Mammary epithelial cell (primary cell): ENCODE measurements around the gene TMEM17.

ENCODE experiments used
- CTCF ChIP-seq, 2 donors: IDR thresholded peaks in 1 of 2; conservative IDR thresholded peaks in 1 of 2; 2 replicates each; pipeline ENCODE4 v1.5.1; 2011 to 2012; ENCODE audit warnings: inconsistent platforms in 2 of 2, low read length in 2 of 2, mild to moderate bottlenecking in 2 of 2, control low read depth in 1 of 2, low read depth in 1 of 2; ENCODE audit not compliant: insufficient read depth in 1 of 2; ENCODE audit errors: extremely low read depth in 1 of 2
- EZH2 ChIP-seq: IDR thresholded peaks from 2 replicates; pipeline ENCODE4 v1.6.1; 2012; ENCODE audit warnings: low read length, inconsistent platforms, borderline replicate concordance

- TF ChIP-seq EZH2 (no peak), CTCF (conservative IDR thresholded peaks at IDR 0.05 in 1 of 2, IDR thresholded peaks at IDR 0.05 in 1 of 2; ENCODE audit: extremely low read depth in 1 of 2, insufficient read depth in 1 of 2, low read depth in 1 of 2, low read length in 2 of 2) (no peak)
Measured at GRCh38 chr2:62482558-62483352, 23.2 kb downstream of the TMEM17 start.
